Measurements from ENCODE around the gene PEBP1.

DNA sequence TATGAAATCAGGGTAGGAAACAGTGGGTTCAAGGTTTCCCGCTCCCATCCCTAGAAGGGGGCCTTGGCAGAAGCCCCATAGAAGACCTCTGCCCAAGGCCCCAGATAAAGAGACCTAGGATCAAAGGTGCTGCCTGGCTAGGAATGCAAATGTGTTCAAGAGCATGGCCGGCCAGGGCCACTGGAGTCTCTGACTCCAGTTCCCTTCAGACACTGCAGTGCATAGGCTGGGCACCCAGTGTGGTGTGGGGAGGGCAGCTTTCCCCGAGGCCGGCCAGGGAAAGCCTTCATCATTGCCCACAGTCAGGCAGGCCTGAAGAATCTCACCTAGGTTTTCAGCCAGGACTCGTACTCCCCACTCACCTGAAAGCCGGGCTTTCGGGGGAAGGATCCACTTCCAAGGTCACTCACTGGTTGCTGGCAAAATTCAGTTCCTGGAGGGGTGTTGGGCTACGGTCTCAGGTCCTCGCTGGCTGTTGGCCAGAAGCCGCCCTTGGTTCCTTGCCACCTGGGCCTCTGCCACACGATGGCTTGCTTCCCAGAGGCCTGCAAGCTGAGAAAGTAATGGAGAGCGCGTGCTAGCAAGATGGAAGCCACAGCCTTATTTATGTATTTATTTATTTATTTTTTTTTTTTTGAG is 9.7 kb upstream of the PEBP1 start:
- TF ChIP-seq SMC3 (IDR thresholded peaks at IDR 0.05) (no peak), POLR2A (IDR thresholded peaks at IDR 0.05; ENCODE audit: low read length) (no peak), MYC (IDR thresholded peaks at IDR 0.05; ENCODE audit: borderline replicate concordance, low read length) (no peak)
- TF ChIP-seq, protein P1, sequence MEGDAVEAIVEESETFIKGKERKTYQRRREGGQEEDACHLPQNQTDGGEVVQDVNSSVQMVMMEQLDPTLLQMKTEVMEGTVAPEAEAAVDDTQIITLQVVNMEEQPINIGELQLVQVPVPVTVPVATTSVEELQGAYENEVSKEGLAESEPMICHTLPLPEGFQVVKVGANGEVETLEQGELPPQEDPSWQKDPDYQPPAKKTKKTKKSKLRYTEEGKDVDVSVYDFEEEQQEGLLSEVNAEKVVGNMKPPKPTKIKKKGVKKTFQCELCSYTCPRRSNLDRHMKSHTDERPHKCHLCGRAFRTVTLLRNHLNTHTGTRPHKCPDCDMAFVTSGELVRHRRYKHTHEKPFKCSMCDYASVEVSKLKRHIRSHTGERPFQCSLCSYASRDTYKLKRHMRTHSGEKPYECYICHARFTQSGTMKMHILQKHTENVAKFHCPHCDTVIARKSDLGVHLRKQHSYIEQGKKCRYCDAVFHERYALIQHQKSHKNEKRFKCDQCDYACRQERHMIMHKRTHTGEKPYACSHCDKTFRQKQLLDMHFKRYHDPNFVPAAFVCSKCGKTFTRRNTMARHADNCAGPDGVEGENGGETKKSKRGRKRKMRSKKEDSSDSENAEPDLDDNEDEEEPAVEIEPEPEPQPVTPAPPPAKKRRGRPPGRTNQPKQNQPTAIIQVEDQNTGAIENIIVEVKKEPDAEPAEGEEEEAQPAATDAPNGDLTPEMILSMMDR (IDR thresholded peaks at IDR 0.05): no peak

Measured in A549 (cell line).